Adrenal gland (tissue), 12 donors: ENCODE results near the gene RTKN2. TPM values are rescaled to one million over a fixed set of nuclear protein-coding genes. Genes with fewer than 3 reads are reported as not detected.

Source experiments
- DNase-seq, 7 donors: peaks; one replicate each; pipeline ENCODE4 v3.0.0-alpha.2; 2019 to 2020
- H3K27ac ChIP-seq, 5 donors: fragments of 200-600 bp; sonication (generic) in 4 of 5; 1 replicate in 3 of 5; 2 replicates in 2 of 5; pipeline versions ENCODE4 v1.5.1 to v1.8.0; 2016 to 2020; ENCODE audit warnings: mild to moderate bottlenecking in 1 of 5
- H3K27me3 ChIP-seq: fragments of 200-600 bp; 2 replicates; pipeline ENCODE4 v1.8.0; 2021
- H3K36me3 ChIP-seq, 2 donors: fragments of 200-600 bp; replicated peaks in 1 of 2; 1 replicate in 1 of 2; 2 replicates in 1 of 2; pipeline versions ENCODE4 v1.5.1 to v1.8.0; 2018 to 2022
- H3K4me1 ChIP-seq, 2 donors: fragments of 200-600 bp; replicated peaks in 1 of 2; 1 replicate in 1 of 2; 2 replicates in 1 of 2; pipeline versions ENCODE4 v1.5.1 to v1.8.0; 2018 to 2021
- H3K4me3 ChIP-seq, 4 donors: fragments of 200-600 bp; sonication (generic) in 3 of 4; one replicate each; pipeline ENCODE4 v1.5.1; 2016 to 2018
- H3K9me3 ChIP-seq, 3 donors: fragments of 200-600 bp; sonication (generic) in 1 of 3; replicated peaks in 1 of 3; 1 replicate in 2 of 3; 2 replicates in 1 of 3; pipeline versions ENCODE4 v1.5.1 to v1.8.0; 2016 to 2021
- POLR2A ChIP-seq, 2 donors: fragments of 450-650 bp; IDR thresholded peaks; one replicate each; pipeline ENCODE4 v1.6.1; 2017; ENCODE audit warnings: antibody characterized with exemption in 2 of 2, mild to moderate bottlenecking in 2 of 2, moderate library complexity in 1 of 2
- WGBS, 4 donors: extraction: QIAGEN DNeasy Blood & Tissue Kit in 2 of 4; methylation state at CpG; one replicate each; pipeline versions ENCODE4 v1.1.5 to v1.1.7; 2013 to 2017; 5-methylcytosine and 5-hydroxymethylcytosine counted together
- intact Hi-C, 2 donors: fragments of 100-400 bp; cut with DNase I; formaldehyde crosslinking; loops; one replicate each; pipeline versions ENCODE4 v1.14.1 to v1.15.0; 2022 to 2023
- polyA plus RNA-seq, 3 donors: library from polyadenylated mRNA; stranded (reverse); fragments of 200-250 nt in 2 of 3; fragments of 350-450 nt in 1 of 3; fragmentation: Illumina TruSeq in 1 of 3; extraction: RNeasy Lipid Tissue Mini Kit (QIAGEN cat#74804) in 1 of 3; gene quantifications; one replicate each; pipeline ENCODE4 v1.2.3, GENCODE V29; 2013 to 2014
- total RNA-seq, 9 donors: library from RNA; depleted of rRNA in 4 of 9; stranded (reverse); fragments of >200 nt in 4 of 9; fragments of 120-200 nt in 1 of 9; fragmentation: NEBNext Ultra II Directional in 1 of 9; extraction: Animal tissue kit (Norgen Biotek cat#: 25700) in 1 of 9; gene quantifications; one replicate each; pipeline versions ENCODE4 v1.1.0 to v1.2.4, GENCODE V29; 2013 to 2023
- TF ChIP-seq, protein P1 (sequence below), 6 experiments: fragments of 450-650 bp in 4 of 6; fragments of 200-600 bp in 2 of 6; sonication (generic) in 1 of 6; IDR thresholded peaks; 1 replicate in 5 of 6; 2 replicates in 1 of 6; pipeline versions ENCODE4 v1.5.1 to v1.8.0; 2016 to 2021; ENCODE audit warnings: antibody characterized with exemption in 6 of 6, mild to moderate bottlenecking in 2 of 6, moderate library complexity in 1 of 6
- donor health status: healthy with polysubstance abuse.
- donor health status: Bipolar disorder and iron deficiency.
- donor health status: DM: yes; HTN: yes; CAD: no.
- donor health status: DM: no; HTN: no; CAD: no.
- donor health status: DM: no; HTN: no; CAD: no.
- donor health status: DM: yes; HTN: yes; CAD: no.

Gene RTKN2
- total and polyA plus RNA-seq, 12 donors = 0.07 to 3.4 (median 0.09) TPM; not detected in 4

DNA sequence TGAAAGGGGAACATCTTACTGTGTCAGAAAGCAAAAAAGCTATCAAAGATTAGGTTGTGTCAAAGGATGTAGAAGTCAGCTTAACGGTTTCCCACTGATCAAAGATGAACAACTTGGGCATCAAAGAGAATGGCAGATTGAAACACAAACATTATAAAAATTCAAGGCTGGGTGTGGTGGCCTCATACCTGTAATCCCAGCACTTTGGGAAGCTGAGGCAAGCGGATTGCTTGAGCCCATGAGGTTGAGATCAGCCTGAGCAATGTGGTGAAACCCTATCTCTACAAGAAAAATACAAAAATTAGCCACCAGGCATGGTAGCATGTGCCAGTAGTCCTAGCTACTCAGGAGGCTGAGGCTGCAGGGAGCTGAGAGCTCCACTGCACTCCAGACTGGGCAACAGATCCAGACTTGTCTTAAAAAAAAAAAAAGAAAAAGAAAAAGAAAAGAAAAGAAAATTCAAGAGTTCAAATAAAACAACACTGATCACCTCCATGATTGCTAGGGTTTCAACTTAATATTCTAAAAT is 34.5 kb downstream of the RTKN2 start:
- WGBS, 4 donors = 79 to 89% (median 85%) methylated on average over 2 of the region's 2 CpGs
- no peak for DNase-seq
- Histone ChIP-seq H3K36me3 (no peaks in the 10 kb centered on the region), H3K9me3 (peaks cover 0 to 6% (median 0%) of the 10 kb centered on the region in 3 donors), H3K27me3 (no peaks in the 10 kb centered on the region), H3K27ac (no peak overlapping the region), H3K4me1 (no peaks in the 10 kb centered on the region), H3K4me3 (no peak overlapping the region)
- TF ChIP-seq, protein P1, sequence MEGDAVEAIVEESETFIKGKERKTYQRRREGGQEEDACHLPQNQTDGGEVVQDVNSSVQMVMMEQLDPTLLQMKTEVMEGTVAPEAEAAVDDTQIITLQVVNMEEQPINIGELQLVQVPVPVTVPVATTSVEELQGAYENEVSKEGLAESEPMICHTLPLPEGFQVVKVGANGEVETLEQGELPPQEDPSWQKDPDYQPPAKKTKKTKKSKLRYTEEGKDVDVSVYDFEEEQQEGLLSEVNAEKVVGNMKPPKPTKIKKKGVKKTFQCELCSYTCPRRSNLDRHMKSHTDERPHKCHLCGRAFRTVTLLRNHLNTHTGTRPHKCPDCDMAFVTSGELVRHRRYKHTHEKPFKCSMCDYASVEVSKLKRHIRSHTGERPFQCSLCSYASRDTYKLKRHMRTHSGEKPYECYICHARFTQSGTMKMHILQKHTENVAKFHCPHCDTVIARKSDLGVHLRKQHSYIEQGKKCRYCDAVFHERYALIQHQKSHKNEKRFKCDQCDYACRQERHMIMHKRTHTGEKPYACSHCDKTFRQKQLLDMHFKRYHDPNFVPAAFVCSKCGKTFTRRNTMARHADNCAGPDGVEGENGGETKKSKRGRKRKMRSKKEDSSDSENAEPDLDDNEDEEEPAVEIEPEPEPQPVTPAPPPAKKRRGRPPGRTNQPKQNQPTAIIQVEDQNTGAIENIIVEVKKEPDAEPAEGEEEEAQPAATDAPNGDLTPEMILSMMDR (IDR thresholded peaks at IDR 0.05) = no peak
- intact Hi-C loops = no loop called here

DNA sequence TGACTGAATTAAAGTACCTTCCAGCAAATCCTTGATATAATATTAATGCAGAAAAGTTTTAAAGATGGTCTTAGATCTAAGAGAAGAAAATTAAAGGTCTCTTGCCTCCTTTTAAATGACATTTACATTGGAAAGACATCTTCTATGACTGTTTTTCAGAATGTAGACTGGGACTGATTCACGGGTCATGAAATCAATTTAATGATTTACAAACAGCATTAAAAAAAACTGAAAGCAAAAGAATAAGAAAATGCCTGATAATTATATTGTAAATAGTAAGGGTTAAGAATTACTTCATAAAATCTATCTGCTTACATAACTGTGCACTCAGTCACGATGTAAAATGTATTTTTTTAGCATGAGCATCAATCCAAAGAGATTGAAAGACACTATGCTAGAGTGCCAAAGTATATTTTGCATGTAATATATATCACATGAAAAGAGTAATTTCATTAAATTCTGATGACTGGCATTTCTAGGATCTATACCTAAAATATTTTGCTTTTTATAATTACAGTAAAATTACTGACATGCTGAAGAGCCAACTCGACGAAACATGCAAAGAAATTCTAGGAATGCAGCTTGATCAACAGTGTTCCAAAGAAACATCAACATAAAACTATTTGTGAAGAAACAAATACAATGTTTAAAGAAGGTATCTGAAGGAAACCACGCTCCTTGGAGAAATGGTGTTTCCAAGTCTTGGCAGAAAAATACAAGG is 35.1 kb downstream of the RTKN2 start:
- 81 to 85% (median 83%) methylated on average over 5 of the region's 5 CpGs for WGBS, 4 donors

GRCh38 chr10:62231805-62232204 is 36.8 kb downstream of the RTKN2 start:
- intact Hi-C loops = no loop called here
- H3K27ac ChIP-seq = no peak overlapping the region
- 83 to 87% (median 86%) methylated on average over 4 of the region's 4 CpGs for WGBS, 4 donors

More for the DNA sequence above, 35.1 kb downstream of the RTKN2 start:
- Histone ChIP-seq H3K36me3 (no peaks in the 10 kb centered on the region), H3K4me1 (no peaks in the 10 kb centered on the region), H3K27me3 (no peaks in the 10 kb centered on the region), H3K4me3 (no peak overlapping the region), H3K27ac (no peak overlapping the region), H3K9me3 (peaks cover 0 to 6% (median 0%) of the 10 kb centered on the region in 3 donors)
- intact Hi-C loops = no loop called here
- DNase-seq = no peak
- no peak for TF ChIP-seq POLR2A (IDR thresholded peaks at IDR 0.05)
- TF ChIP-seq, protein P1 (IDR thresholded peaks at IDR 0.05) = no peak

GRCh38 chr10:62231371-62231770 is 37.3 kb downstream of the RTKN2 start:
- H3K36me3 ChIP-seq = no peaks in the 10 kb centered on the region
- DNase-seq = no peak
- no peak for TF ChIP-seq POLR2A (IDR thresholded peaks at IDR 0.05)
- TF ChIP-seq, protein P1 (IDR thresholded peaks at IDR 0.05) = no peak
- 63 to 77% (median 67%) methylated on average over 1 of the region's 1 CpG for WGBS, 4 donors
- H3K27ac ChIP-seq = no peak overlapping the region
- H3K9me3 ChIP-seq = peaks cover 0 to 6% (median 0%) of the 10 kb centered on the region in 3 donors
- intact Hi-C loops = no loop called here
- no peaks in the 10 kb centered on the region for H3K27me3 ChIP-seq
- no peak overlapping the region for H3K4me3 ChIP-seq
- H3K4me1 ChIP-seq = no peaks in the 10 kb centered on the region

More at GRCh38 chr10:62231805-62232204, 36.8 kb downstream of the RTKN2 start:
- no peak overlapping the region for H3K4me3 ChIP-seq
- no peak for DNase-seq
- TF ChIP-seq, protein P1 (IDR thresholded peaks at IDR 0.05) = no peak
- TF ChIP-seq POLR2A (IDR thresholded peaks at IDR 0.05) = no peak
- H3K27me3 ChIP-seq = no peaks in the 10 kb centered on the region
- H3K36me3 ChIP-seq = no peaks in the 10 kb centered on the region
- H3K9me3 ChIP-seq = peaks cover 0 to 6% (median 0%) of the 10 kb centered on the region in 3 donors
- no peaks in the 10 kb centered on the region for H3K4me1 ChIP-seq
